NB4 (cell line): Measurements from ENCODE around the gene RSU1.

Source experiments
- MYC ChIP-seq: IDR thresholded peaks from 2 replicates; pipeline ENCODE4 v1.6.1; 2011; ENCODE audit warnings: low read depth, low read length
- POLR2A ChIP-seq: IDR thresholded peaks from 2 replicates; pipeline ENCODE4 v1.6.1; 2011; ENCODE audit warnings: mild to moderate bottlenecking; ENCODE audit not compliant: insufficient read length; ENCODE audit errors: extremely low read depth
- TF ChIP-seq, protein P1 (sequence below): IDR thresholded peaks from 2 replicates; pipeline ENCODE4 v1.6.1; 2011; ENCODE audit warnings: low read depth, low read length
- TF ChIP-seq, protein P2 (sequence below): IDR thresholded peaks from one replicate; pipeline ENCODE4 v1.5.1; 2012; ENCODE audit warnings: low read depth, low read length

GRCh38 chr10:16856567-16856966, 39.3 kb upstream of the RSU1 start:
- TF ChIP-seq, protein P1, sequence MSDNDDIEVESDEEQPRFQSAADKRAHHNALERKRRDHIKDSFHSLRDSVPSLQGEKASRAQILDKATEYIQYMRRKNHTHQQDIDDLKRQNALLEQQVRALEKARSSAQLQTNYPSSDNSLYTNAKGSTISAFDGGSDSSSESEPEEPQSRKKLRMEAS = no peak
- TF ChIP-seq MYC (no peak), POLR2A (no peak)
- TF ChIP-seq, protein P2, sequence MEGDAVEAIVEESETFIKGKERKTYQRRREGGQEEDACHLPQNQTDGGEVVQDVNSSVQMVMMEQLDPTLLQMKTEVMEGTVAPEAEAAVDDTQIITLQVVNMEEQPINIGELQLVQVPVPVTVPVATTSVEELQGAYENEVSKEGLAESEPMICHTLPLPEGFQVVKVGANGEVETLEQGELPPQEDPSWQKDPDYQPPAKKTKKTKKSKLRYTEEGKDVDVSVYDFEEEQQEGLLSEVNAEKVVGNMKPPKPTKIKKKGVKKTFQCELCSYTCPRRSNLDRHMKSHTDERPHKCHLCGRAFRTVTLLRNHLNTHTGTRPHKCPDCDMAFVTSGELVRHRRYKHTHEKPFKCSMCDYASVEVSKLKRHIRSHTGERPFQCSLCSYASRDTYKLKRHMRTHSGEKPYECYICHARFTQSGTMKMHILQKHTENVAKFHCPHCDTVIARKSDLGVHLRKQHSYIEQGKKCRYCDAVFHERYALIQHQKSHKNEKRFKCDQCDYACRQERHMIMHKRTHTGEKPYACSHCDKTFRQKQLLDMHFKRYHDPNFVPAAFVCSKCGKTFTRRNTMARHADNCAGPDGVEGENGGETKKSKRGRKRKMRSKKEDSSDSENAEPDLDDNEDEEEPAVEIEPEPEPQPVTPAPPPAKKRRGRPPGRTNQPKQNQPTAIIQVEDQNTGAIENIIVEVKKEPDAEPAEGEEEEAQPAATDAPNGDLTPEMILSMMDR = no peak
